Measurements from ENCODE around the gene CERS4. TPM values are rescaled to one million over a fixed set of nuclear protein-coding genes. Genes with fewer than 3 reads are reported as not detected.
A peak's percentile ranks its signal among the peaks of the same experiment; 100 is the strongest.
"Not testable (repeated sequence)": the region's sequence is repeated elsewhere in the genome, so short reads cannot be mapped to it uniquely, and the experiment has no call there.

CERS4 gene
- total RNA-seq, 6 experiments from 2014 or later, result 38.6 to 75.4 (median 58.3) TPM

- Histone ChIP-seq H3K9me3 (no peaks in the 10 kb centered on the region), H3K4me1 (no peaks in the 10 kb centered on the region), H3K4me3 (no peak overlapping the region), H3K36me3 (peaks cover 0 to 11% (median 3%) of the 10 kb centered on the region in 4 donors), H3K27ac (no peak overlapping the region), H3K27me3 (no peaks in the 10 kb centered on the region)
- no peak for ATAC-seq
- TF ChIP-seq CTCF (IDR thresholded peaks at IDR 0.05) (no peak), POLR2A (IDR thresholded peaks at IDR 0.05) (no peak)
- intact Hi-C loops (cut with DNase I), result no loop called here
- 89% methylated on average over 1 of the region's 6 CpGs for WGBS (ENCODE audit: insufficient coverage, low coverage, low lambda C conversion rate, missing lambda C conversion rate)
- DNase-seq, result peak in 2 of 3 donors; percentile 25 to 38
These were observed 53.3 kb downstream of the CERS4 start for GRCh38 chr19:8262431-8262830.

GRCh38 chr19:8264248-8264647 lies 55.1 kb downstream of the CERS4 start:
- H3K27ac ChIP-seq; ATAC-seq; H3K27me3 ChIP-seq; intact Hi-C loops (cut with DNase I); H3K4me1 ChIP-seq; H3K9me3 ChIP-seq; H3K36me3 ChIP-seq; H3K4me3 ChIP-seq; DNase-seq: not testable (repeated sequence)
- WGBS (ENCODE audit: insufficient coverage, low coverage, low lambda C conversion rate, missing lambda C conversion rate), result 72% methylated on average over 4 of the region's 4 CpGs

GRCh38 chr19:8265872-8266271 lies 56.7 kb downstream of the CERS4 start:
- Histone ChIP-seq H3K4me3 (no peak overlapping the region), H3K27ac (no peak overlapping the region), H3K4me1 (no peaks in the 10 kb centered on the region), H3K36me3 (no peaks in the 10 kb centered on the region), H3K27me3 (no peaks in the 10 kb centered on the region), H3K9me3 (no peaks in the 10 kb centered on the region)
- intact Hi-C loops (cut with DNase I), result no loop called here
- peak in 1 of 3 donors; percentile 11 for DNase-seq
- TF ChIP-seq POLR2A (IDR thresholded peaks at IDR 0.05) (no peak), CTCF (IDR thresholded peaks at IDR 0.05) (no peak)
- WGBS (ENCODE audit: insufficient coverage, low coverage, low lambda C conversion rate, missing lambda C conversion rate), result 76% methylated on average over 3 of the region's 3 CpGs
- ATAC-seq, result no peak

GRCh38 chr19:8269724-8270123 lies 60.6 kb downstream of the CERS4 start:
- 74% methylated on average over 3 of the region's 3 CpGs for WGBS (ENCODE audit: insufficient coverage, low coverage, low lambda C conversion rate, missing lambda C conversion rate)
- DNase-seq (peak in 1 of 3 donors; percentile 24), ATAC-seq (no peak)
- H3K9me3 ChIP-seq, result no peaks in the 10 kb centered on the region
- no peak overlapping the region for H3K4me3 ChIP-seq
- no peaks in the 10 kb centered on the region for H3K36me3 ChIP-seq
- H3K27me3 ChIP-seq, result no peaks in the 10 kb centered on the region
- no peak overlapping the region for H3K27ac ChIP-seq
- TF ChIP-seq CTCF (IDR thresholded peaks at IDR 0.05) (no peak), POLR2A (IDR thresholded peaks at IDR 0.05) (no peak)
- intact Hi-C loops (cut with DNase I), result no loop called here
- no peaks in the 10 kb centered on the region for H3K4me1 ChIP-seq

- WGBS (ENCODE audit: insufficient coverage, low coverage, low lambda C conversion rate, missing lambda C conversion rate), result no CpG with 5 or more reads among the region's 9 CpGs
- intact Hi-C loops (cut with DNase I); H3K4me3 ChIP-seq; DNase-seq; H3K36me3 ChIP-seq; H3K27me3 ChIP-seq; H3K27ac ChIP-seq; H3K9me3 ChIP-seq; H3K4me1 ChIP-seq: not testable (repeated sequence)
- ATAC-seq, result peak; percentile 72 to 86 (median 81)
These were observed 67.3 kb downstream of the CERS4 start for GRCh38 chr19:8276508-8276907.

GRCh38 chr19:8291337-8291736 lies 82.2 kb downstream of the CERS4 start:
- ATAC-seq, result peak; percentile 72 to 87 (median 82)
- no CpG with 5 or more reads among the region's 9 CpGs for WGBS (ENCODE audit: insufficient coverage, low coverage, low lambda C conversion rate, missing lambda C conversion rate)
- H3K27me3 ChIP-seq; intact Hi-C loops (cut with DNase I); H3K27ac ChIP-seq; H3K36me3 ChIP-seq; H3K9me3 ChIP-seq; H3K4me3 ChIP-seq; H3K4me1 ChIP-seq; DNase-seq: not testable (repeated sequence)

All from right lobe of liver (tissue), 6 donors.